ENCODE data around the gene PTPRN2.

The PTPRN2 gene

DNA sequence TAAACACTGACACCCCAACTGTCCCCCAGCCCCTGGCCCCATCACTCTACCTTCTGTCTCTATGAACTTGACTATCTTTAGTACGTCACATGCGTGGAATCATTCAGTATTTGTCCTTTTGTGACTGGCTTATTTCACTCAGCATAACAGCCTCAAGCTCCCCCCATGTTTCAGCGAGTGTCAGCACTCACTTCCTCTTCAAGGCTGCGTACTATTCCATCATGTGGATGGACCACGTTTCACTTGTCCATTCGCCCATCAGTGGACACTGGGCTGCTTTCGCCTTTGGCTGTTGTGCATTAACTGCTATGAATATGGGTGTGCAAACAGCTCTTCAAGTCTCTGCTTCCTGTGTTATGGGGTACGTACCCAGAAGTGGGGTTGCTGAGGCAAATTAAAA lies 100.7 kb downstream of the PTPRN2 start:
- DNase-seq: no peak

DNA sequence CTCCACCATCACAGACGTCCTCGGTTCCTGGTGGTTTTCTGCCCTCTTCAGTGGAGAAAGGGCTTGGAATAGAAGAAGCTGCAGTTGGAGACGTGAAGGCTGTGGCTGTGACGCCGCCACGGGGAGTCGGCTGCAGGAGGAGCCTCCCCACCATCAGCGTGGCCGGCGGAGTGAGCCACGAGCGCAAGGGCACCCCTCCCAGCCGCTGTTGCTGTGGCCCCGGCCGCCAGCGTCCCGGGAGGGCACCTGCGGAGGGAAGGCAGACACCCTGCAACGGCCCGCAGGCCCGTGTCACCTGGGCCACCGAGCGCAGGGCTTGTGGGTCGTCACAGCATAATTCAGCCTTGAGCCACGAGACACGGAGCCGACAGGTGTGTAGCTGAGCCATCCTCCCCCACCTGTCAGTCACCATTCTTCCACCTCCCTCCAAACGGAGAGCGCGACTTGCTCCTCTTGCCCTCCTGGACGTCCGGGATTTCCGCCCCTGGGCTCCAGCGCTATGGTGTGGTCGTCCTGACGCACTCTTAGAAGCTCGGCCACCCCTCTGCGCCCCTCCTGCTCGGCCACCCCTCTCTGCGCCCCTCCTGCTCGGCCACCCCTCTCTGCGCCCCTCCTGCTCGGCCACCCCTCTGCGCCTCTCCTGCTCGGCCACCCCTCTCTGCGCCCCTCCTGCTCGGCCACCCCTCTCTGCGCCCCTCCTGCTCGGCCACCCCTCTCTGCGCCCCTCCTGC lies 102.7 kb downstream of the PTPRN2 start:
- DNase-seq: no peak

DNA sequence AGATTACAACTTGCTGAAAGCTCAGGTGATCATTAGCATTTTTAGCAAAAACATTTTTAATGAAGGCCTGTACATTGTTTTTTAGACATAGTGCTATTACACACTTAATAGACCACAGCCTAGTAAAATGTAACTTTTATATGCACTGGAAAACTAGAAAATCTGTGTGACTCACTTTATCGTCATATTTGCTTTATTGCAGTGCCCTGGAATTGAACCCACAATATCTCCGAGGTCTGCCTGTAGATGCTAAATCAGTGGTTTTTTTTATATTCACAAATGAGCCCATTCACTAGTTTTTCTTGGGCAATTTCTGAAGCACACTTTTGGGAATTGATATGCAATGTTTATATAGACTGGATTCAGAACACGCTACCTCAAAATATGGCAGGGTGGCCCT lies 105.1 kb downstream of the PTPRN2 start:
- no peak for DNase-seq

DNA sequence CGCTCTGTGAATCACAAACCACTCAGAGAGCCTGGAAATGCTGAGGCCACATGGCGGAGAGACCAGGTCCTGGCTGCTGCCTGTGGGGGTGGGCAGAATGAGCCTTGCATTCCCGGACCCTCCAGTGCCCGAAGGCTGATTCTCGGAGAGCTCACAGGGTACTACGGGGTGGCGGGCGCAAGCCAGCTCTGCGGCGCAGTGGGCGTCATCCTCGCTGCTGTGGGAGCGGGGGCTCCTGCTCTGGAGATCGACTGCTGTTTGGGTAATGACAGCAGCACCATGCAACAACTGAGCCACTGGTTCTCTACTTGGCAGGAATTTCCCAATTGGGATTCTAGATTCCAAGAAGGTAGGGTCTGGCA lies 108.0 kb downstream of the PTPRN2 start:
- no peak for DNase-seq

DNA sequence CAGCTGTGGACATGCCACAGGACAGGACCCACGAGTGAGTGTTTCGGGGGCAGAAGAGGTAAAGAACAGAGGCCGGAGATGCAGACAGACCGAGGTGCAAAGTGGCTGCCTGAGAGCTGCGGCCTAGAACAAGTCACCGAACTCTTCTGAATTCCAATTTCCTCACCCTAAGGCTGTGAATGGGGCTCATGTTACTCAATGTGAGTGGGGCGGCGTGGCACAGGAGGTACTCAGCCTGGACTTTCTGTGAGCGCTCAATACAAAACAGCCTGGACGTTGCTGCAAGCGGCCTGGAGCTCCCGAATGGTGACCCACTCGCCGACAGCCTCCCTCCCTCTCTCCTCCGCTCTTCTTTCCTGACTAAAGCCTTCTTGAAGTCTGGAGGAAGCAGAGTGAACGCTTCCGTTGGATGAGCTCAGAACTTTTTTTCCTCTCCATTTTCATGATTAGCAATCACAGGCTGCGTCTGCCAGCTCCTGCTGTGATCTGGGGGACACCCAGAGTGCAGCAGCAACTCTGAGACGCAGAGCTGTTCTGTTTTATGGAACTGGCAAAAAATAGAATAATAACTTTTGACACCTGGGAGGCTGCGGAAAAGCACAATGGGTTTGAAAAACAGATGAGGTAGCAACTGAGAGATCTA lies 108.5 kb downstream of the PTPRN2 start:
- DNase-seq: no peak

DNA sequence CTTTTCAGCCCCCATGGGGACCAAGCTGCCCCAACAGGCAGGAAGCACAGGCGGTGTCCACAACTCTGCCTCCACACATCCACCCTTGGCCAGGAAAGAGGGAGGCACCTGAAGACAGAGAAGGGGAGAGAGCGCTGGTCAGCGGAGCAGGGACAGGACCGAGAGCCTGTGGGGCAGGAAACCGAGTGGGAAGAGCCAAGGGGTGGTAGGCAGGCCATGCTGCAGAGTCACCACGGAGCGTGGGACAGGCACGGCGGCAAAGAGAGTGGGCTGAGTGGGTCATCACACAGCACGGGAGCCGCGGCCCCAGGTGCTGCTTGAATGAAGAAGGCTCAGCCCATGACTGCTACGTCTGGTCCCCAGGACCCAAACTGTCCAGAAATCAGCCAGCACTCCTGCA lies 109.8 kb downstream of the PTPRN2 start:
- no peak for DNase-seq

DNA sequence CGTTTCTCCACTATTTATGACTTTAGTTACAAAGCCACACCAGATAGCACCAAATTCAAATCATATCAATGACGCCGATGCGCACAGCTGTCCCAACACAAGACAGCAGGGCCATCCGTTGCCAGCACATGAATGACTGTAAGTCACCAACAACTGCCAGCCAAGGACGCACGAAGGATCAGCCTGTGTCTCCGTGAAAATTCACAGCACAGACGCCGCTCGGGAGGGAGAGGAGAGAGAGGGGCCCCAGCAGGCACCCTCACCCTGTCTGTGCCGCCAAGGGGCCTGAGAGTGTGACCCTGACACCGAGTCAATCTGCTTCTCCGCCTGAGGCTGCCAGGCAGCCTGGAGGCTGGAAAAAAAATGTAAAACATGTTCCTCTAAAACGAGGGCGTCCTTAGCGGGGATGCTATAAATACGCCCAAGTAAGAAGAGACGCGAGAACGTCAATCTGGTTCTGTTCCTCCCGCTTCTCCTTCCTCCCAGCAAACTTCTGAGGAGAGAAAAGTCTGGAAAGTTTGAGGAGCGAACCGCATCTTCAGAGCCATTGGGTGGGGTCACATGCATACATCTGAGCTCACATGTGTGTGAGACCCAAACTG lies 111.2 kb downstream of the PTPRN2 start:
- no peak for DNase-seq

DNA sequence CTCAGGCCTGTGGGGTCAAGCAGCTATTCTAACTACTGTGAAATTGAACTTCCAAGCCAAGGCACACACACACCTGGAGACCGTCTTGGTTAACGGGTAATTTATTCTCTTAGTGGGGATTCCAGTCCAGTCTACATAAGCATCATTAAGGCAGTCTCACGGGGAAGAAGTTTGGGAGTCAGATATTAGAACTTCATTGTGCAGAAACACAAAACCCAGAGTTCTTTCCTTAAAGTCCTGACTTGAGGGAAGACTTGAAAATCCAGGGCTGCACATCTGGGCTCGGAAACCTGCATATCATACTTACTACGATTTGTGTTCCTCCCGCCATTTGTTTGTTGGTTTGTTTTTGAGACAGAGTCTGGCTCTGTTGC lies 112.0 kb downstream of the PTPRN2 start:
- DNase-seq: no peak

DNA sequence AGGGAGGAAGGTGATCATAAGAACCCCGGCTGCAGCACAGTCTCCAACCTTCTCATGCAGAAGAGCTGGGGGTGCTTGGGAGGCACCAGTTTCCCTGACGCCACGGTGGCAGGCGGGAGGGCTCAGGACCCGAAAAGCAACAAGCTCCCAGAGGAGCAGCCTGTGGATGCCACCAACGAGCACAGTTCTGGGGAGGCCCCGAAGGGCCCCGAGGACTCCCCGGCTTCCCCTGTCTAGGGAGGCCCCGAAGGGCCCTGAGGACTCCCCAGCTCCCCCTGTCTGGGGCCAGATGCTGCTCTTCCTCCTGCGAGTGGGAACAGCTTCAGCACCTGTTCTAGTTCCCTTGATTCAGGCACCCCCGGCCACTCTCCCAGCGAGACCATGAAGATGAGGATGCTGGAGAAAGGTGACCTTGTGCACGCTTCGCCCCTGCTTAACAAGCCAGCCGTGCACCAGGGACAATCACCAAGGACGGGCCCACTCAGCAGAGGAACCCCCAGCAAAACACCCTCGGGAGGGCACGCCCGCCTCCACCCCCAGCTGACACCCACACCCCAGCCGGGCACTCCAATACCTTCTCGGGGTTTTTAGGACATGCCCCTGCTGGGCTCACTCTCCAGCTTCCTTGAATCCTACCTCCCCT lies 112.5 kb downstream of the PTPRN2 start:
- no peak for DNase-seq

DNA sequence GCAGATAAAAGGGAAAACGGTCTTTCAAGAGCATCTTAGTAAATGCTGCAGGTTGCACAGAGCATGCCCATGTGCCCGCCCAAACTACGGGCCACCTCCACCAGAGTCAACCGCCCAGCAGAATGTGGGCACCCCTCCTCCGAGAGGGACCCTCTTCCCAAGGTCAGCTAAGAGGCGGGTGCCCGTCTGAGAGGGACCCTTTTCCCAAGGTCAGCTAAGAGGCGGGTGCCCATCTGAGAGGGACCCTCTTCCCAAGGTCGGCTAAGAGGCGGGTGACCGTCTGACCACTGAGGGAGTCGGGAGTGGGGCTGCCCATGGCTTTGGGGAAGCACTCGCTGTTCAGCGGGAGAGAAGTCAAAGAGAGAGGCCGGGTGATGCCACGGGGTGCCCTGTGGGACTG lies 113.1 kb downstream of the PTPRN2 start:
- no peak for DNase-seq

DNA sequence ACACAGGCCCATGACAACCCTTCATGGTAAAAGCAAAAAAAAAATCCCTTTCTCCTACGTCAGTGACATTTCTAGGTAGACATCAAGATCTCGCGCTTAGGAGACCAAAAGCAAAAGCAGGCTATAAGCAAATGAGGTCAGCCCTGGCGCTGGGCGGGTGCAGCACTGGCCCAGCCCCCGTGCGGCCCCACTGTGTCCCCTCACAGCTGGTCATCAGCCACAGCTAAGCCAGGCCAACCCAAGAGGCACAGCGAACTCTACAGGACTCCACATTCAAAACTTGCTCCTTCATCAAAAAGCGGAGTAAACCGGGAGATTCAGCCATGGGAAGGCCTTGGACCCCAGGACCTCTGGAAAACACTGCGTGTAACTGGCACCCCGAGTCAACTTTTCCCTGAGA lies 113.7 kb downstream of the PTPRN2 start:
- DNase-seq: no peak

DNA sequence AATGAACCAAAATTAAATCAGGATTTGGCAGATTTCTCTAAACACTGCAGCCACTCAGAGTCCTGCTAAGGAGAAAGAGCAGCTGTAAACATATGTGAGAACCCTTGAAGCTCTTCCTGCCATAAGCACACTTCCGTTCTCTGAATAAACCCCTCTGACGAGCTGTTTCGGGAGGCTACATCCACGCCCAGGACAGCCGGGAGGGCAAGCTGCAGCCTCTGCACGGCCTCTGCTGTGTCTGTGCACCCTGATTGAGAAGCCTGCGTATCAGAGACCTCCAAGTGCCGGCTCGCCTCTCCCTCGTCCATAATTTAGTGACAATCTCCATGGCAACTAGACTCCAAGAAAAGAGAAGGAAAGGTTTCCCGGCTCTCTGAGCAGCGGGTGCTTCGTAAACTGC lies 114.4 kb downstream of the PTPRN2 start:
- peak; percentile 71 for DNase-seq

DNA sequence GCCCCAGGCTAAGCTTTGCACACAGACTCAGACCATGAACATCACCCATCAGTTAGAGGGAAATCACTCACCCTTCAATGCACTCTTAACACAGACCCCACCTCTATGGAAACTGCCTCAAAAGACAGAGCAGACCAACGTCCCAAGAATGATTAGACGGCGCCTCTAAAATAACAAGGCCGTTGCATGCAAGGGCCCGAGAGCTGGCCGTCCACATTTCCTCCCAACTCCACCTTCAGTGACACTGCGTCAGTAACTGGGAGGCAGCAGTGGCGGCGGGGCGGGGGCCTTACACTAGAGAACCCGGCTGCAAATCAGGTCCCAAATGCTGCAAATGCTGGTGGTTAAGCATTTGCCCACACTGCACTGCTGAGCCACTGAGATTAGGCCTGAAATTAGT lies 115.0 kb downstream of the PTPRN2 start:
- no peak for DNase-seq

DNA sequence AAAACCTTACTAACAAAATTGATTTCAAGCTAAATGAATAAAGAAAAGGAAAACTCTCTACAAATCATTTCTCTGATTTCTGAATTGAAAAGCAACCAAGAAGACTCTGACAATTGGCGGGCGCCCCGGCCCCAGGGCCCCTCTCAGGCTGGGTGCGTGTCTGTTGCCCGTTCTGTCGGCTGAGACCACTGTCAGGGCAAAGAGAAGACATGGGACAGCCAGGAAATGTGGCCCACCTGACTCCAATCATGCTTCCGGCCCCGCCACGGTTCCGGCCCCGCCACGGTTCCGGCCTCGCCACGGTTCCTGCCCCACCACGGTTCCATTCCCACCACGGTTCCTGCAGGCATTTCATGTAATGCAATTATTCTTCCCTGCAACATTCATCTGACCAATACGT lies 115.9 kb downstream of the PTPRN2 start:
- DNase-seq: no peak

DNA sequence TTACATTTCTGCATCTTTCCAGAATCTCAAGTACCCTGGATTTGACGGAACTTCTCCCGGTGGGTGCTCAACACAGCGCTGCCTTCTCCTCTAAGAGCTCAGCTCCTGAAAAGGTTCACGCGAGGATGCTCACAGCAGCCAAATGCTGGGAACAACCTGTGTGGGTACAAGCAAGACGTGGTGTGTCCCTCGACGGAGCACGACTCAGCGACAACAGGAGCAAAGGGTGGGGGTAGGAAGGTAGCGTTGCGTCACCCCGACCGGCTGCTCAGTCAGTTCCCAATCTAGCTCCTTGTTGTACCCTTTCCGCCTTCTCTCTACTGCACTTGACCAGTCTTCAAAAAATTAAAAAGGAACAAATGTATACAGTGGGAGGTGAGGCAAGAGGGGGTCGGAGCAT lies 117.3 kb downstream of the PTPRN2 start:
- DNase-seq: no peak

DNA sequence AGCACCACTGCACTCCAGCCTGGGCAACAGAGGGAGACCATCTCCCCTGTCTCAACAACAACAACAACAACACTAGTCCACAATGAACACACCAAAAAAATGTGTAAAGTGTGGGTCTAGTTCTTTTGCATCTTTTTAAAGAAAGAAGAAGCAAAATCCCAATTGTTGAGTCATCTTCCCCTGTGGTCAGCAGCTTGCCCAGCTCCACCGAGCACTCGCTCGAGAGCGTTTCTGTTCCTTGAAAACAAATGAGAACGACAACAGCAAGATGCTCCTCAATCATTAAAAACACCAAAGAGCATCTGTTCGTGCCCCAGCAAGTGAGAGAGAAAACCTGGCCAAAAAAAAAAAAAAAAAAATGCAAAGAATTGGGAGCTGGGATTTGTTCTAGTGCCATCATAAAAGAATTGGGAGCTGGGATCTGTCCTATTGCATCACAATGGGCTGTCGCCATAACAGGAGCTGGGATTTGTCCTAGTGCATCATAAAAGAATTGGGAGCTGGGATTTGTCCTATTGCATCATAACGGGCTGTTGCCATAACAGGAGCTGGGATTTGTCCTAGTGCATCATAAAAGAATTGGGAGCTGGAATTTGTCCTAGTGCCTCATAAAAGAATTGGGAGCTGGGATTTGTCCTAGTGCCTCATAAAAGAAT lies 118.1 kb downstream of the PTPRN2 start:
- no peak for DNase-seq

DNA sequence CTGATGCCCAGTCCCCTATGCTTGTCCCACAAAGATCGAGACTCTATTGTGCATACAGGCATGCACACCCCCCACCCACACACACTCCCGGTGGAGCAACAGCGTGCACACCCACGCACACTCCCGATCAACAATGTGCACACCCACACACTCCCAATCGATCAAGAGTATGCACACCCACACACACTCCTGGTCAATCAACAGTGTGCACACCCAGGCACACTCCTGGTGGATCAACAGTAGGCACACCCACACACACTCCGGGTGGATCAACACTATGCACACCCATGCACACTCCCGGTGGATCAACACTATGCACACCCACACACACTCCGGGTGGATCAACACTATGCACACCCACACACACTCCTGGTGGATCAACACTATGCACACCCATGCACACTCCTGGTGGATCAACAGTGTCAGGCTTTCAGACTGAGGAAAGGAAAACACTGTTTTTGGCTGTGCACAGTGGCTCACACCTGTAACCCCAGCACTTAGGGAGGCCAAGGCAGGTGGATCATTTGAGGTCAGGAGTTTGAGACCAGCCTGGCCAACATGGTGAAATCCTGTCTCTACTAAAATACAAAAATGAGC lies 118.8 kb downstream of the PTPRN2 start:
- no peak for DNase-seq

DNA sequence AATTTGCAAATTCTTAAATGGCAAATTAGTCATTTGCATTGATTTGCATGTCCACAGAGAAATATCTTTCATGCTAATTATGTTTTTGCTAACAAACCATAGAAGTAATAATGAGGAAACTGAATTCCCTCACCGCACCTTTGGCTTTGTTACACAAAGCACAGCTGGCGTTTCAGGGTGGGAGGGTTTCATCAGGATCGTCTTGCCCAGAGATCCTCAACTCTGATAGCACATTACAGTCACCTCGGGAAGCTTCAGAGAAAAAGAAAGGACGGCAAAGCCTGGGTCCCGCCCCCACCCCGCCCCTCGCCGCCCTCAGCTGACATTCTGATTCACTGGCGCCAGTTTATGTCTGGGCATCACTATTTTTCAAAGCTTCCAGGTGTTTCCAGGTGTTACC lies 119.4 kb downstream of the PTPRN2 start:
- no peak for DNase-seq

DNA sequence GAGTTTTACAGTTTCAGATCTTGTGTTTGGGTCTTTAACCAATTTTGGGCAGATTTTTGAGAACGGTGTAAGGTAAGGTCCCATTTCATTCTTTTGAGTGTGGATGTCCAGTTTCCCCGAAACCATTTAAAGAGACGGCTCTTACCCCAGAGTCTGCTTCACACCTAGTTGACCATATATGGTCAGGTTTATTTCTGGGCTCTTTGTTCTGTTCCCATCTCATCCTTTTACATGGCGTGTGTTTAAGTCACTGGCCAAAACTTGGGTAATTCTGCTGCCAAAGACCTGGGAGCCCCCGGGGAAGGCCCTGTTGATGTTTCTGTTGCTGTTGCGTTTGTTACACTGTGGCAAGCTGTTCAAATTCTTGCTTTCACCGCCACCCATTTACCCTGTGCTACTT lies 120.1 kb downstream of the PTPRN2 start:
- no peak for DNase-seq

DNA sequence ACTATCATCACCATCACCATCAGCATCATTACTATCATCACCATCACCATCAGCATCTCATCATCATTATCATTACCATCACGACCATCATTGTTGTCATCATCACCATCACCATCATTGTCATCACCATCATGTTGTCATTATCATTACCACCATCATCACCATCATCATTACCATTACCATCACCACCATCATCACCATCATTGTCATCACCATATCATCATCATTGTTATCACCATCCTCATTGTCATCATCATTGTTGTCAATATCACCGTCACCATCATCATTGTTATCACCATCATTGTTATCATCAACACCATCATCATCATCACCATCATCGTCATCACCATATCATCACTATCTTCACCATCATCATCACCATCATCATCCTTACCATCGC lies 124.3 kb downstream of the PTPRN2 start:
- DNase-seq: no peak

DNA sequence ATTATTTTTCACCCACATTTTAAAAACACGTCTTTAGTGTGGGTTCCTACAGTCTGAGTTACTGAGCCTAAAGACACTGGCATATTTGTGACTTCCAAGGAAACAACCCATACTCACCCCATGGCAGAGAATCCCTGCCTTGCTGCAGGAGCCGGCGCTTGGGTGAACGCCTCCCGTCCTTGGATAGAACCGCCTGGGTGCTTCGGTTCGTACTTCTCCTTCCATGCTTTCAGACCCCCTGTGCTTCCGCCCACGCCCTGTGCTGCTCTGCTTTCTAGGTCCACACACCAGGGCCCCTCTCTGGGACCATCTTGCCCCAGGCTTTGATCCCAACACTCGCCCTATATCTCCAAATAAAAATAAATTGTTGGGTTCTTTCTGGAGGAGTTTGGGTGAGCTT lies 125.8 kb downstream of the PTPRN2 start:
- no peak for DNase-seq

DNA sequence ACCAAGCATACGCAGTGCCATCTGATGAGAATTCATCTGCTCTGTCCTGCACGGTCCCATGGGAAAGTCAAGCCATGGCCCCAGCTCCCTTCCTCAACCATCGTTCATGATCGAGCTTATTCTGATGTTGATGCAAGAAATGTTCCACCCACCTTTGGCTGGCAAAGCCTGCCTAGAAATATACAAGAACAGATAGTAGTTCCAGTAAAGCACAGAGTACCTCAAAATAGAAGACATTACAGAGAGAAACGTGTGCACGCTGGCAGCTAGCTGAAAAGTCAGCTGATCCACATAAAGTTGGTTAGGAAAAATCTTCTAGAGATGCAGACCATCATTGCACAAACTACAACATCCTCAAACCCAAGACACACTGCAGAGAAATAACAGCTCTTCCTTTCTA lies 127.0 kb downstream of the PTPRN2 start:
- DNase-seq: no peak

DNA sequence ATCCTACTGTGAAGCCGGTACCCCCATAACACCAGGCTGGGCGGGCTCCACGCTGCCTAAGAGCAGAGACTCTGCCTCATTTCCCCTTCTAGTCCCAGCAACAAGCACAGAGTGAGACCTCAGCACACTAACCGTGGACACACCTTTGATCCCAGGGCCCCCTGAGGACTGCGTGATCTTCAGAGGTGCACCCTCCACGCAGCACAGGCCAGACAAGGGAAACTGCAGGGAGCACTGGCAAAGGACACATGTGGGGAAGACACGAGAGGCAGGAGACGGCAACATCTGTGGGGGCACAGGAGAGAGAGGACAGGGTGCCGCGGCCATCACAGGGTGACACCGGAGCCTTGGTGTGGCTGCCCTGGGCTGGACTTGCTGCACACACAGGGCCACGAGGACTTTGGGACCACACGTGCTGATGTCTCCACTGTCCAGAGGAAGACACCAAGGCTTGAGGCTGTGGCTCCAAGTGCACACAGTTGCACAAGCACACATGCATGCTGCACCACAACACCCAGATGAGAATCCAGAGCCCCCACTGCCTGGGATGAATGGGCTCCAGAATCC lies 128.8 kb downstream of the PTPRN2 start:
- no peak for DNase-seq
